Measurements from ENCODE around the gene CDC42EP5.

The CDC42EP5 gene

GRCh38 chr19:54492568-54492967 lies 19.5 kb upstream of the CDC42EP5 start:
- Histone ChIP-seq H3F3A (ENCODE audit: control insufficient read depth, insufficient read depth) (no peaks in the 10 kb centered on the region), H4K20me1 (ENCODE audit: control insufficient read depth, insufficient read depth, low read depth, low read length) (no peaks in the 10 kb centered on the region), H3K9me2 (replicated peaks; ENCODE audit: control insufficient read depth, low read length) (no peaks in the 10 kb centered on the region), H3K79me2 (ENCODE audit: control insufficient read depth, low read length) (no peaks in the 10 kb centered on the region), H3K36me3 (ENCODE audit: control insufficient read depth, low read length) (no peaks in the 10 kb centered on the region), H3K27ac (ENCODE audit: low read depth, low read length) (no peak overlapping the region), H3K9me3 (ENCODE audit: control insufficient read depth, insufficient read depth, low read length) (no peaks in the 10 kb centered on the region), H3K4me3 (ENCODE audit: low read length) (no peak overlapping the region), H3K4me1 (ENCODE audit: control insufficient read depth, low read length) (no peaks in the 10 kb centered on the region), H3K27me3 (ENCODE audit: control insufficient read depth, low read length) (peaks cover 39% of the 10 kb centered on the region), H3K4me2 (ENCODE audit: low read length) (no peak overlapping the region)
- no peak for TF ChIP-seq CTCF (IDR thresholded peaks at IDR 0.05; ENCODE audit: low read depth, low read length, poor library complexity, severe bottlenecking)
- no peak for TF ChIP-seq EZH2phosphoT487 (IDR thresholded peaks at IDR 0.05; ENCODE audit: borderline replicate concordance, low read length)

GRCh38 chr19:54489766-54490165 lies 16.7 kb upstream of the CDC42EP5 start:
- Histone ChIP-seq H3K36me3 (ENCODE audit: control insufficient read depth, low read length) (no peaks in the 10 kb centered on the region), H4K20me1 (ENCODE audit: control insufficient read depth, insufficient read depth, low read depth, low read length) (no peaks in the 10 kb centered on the region), H3K27ac (ENCODE audit: low read depth, low read length) (no peak overlapping the region), H3K4me3 (ENCODE audit: low read length) (no peak overlapping the region), H3K4me1 (ENCODE audit: control insufficient read depth, low read length) (no peaks in the 10 kb centered on the region), H3K9me3 (ENCODE audit: control insufficient read depth, insufficient read depth, low read length) (no peaks in the 10 kb centered on the region), H3F3A (ENCODE audit: control insufficient read depth, insufficient read depth) (no peaks in the 10 kb centered on the region; the same call in 1 of the 2 replicates), H3K9me2 (replicated peaks; ENCODE audit: control insufficient read depth, low read length) (no peaks in the 10 kb centered on the region), H3K4me2 (ENCODE audit: low read length) (no peak overlapping the region), H3K79me2 (ENCODE audit: control insufficient read depth, low read length) (no peaks in the 10 kb centered on the region), H3K27me3 (ENCODE audit: control insufficient read depth, low read length) (peaks cover 29% of the 10 kb centered on the region)
- no peak for TF ChIP-seq EZH2phosphoT487 (IDR thresholded peaks at IDR 0.05; ENCODE audit: borderline replicate concordance, low read length)
- TF ChIP-seq CTCF (IDR thresholded peaks at IDR 0.05; ENCODE audit: low read depth, low read length, poor library complexity, severe bottlenecking): no peak

- H3K27ac ChIP-seq (ENCODE audit: low read depth, low read length): no peak overlapping the region
- no peaks in the 10 kb centered on the region for H3K9me2 ChIP-seq (replicated peaks; ENCODE audit: control insufficient read depth, low read length)
- no peaks in the 10 kb centered on the region for H3K36me3 ChIP-seq (ENCODE audit: control insufficient read depth, low read length)
- H4K20me1 ChIP-seq (ENCODE audit: control insufficient read depth, insufficient read depth, low read depth, low read length): no peaks in the 10 kb centered on the region
- H3K4me2 ChIP-seq (ENCODE audit: low read length): no peak overlapping the region
- H3F3A ChIP-seq (ENCODE audit: control insufficient read depth, insufficient read depth): no peaks in the 10 kb centered on the region; the same call in 1 of the 2 replicates
- no peaks in the 10 kb centered on the region for H3K4me1 ChIP-seq (ENCODE audit: control insufficient read depth, low read length)
- H3K27me3 ChIP-seq (ENCODE audit: control insufficient read depth, low read length): peaks cover 31% of the 10 kb centered on the region
- H3K79me2 ChIP-seq (ENCODE audit: control insufficient read depth, low read length): no peaks in the 10 kb centered on the region
- no peak overlapping the region for H3K4me3 ChIP-seq (ENCODE audit: low read length)
- H3K9me3 ChIP-seq (ENCODE audit: control insufficient read depth, insufficient read depth, low read length): no peaks in the 10 kb centered on the region
- TF ChIP-seq EZH2phosphoT487 (IDR thresholded peaks at IDR 0.05; ENCODE audit: borderline replicate concordance, low read length): no peak
- TF ChIP-seq CTCF (IDR thresholded peaks at IDR 0.05; ENCODE audit: low read depth, low read length, poor library complexity, severe bottlenecking): no peak
Observed at GRCh38 chr19:54489341-54489740, 16.2 kb upstream of the CDC42EP5 start.
